GM21360 (cell line): ENCODE results near the gene TTYH1.
"Not testable (repeated sequence)": the region's sequence is repeated elsewhere in the genome, so short reads cannot be mapped to it uniquely, and the experiment has no call there.

ENCODE experiments used
- ATAC-seq: cut with Tn5 transposase; IDR thresholded peaks from one replicate; pipeline ENCODE4 v1.9.1; 2021; ENCODE audit warnings: mild to moderate bottlenecking, moderate library complexity; ENCODE audit not compliant: unreplicated experiment

Gene TTYH1

GRCh38 chr19:54415208-54415900 is at the start of gene TTYH1:
TTYH1 (plus strand) TSS chr19:54415464; CDS start chr19:54415553, 89 bp downstream.
- ATAC-seq, result no peak

- not testable (repeated sequence) for ATAC-seq
Measured at GRCh38 chr19:54365798-54366197, 49.5 kb upstream of the TTYH1 start.

DNA sequence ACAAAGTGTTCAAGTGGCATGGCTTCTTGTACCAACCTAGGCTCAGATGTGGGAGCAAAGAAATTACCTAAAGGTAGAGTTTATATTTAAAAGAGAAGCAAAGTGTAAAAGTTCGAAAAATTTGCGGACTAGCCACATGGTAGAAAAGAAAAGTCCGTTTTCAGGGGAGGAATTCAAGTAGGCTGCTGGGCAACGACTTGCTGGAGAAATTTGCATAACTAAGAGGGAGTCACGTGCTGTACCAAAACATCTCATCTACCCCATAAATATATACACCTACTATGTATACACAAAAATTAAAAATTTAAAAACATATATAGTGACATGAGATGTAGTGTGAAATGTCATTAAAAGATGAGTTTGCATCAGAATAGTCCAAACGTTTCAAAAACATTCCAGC is 48.5 kb upstream of the TTYH1 start:
- ATAC-seq, result no peak

DNA sequence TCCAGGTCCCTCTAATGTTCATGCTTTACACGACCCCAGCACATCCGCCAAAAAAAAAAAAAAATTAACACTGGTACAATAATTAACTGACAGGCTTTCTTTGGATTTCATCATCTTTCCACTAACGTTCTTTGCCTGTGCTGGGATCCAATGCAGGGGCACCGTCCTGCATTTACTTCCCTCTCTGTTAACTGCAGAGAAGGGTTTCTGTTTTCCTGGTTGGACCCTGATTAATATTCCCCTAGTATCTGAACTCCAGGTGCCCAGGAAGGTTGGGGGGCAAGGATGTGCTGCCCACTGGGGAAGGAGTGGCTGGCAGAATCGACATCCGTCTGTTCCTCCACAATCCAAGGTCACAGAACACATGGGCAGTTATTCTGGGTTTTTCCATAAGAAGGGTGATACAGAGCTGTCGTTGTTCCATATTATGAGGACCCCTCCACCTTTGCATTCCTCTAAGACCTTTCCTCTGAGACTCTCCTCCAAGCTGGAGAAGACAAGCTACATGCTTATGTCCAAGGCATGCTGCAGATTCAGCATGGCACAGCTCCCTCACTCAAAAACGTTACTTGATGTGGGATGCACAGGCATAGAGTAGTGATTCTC is 46.1 kb upstream of the TTYH1 start:
- ATAC-seq, result no peak

DNA sequence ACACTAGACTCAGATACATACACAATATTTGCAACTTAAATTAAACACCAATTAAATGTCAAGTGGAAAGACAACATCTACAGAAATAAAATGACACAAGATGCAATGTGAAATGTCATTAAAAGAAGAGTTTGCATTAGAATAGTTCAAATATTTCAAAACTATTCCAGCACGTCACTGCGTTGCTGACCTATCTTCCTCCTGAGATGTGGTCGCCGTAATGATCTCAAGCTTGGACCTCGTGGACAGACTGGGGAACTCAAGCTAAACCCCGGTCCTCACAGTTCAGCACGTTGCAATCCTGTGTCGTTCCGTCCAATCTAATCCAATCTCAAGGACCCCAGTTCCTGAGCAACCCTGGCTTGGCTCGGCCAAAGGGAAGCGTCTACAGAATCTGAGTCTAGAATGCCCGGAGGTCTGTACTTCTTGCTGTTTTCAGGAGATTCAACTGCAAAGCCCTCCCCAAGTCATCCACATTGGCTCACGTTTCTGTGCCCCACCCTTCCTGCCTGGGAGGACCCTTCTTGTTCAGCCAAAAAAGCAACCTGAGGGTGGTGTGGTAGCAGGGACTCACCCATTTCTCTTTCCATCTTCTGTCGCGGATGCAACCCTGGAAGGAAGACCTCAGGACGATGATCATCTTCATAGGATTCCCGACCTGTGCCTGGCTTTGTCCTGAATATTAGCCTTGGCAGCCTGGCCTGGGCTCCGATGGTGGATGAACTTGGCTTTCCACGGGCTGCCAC is 45.4 kb upstream of the TTYH1 start:
- not testable (repeated sequence) for ATAC-seq

GRCh38 chr19:54370434-54370796 is 44.8 kb upstream of the TTYH1 start:
- ATAC-seq, result not testable (repeated sequence)

GRCh38 chr19:54371453-54371852 is 43.8 kb upstream of the TTYH1 start:
- ATAC-seq, result not testable (repeated sequence)

- ATAC-seq, result no peak
Measured at GRCh38 chr19:54373781-54374631, 41.3 kb upstream of the TTYH1 start.

DNA sequence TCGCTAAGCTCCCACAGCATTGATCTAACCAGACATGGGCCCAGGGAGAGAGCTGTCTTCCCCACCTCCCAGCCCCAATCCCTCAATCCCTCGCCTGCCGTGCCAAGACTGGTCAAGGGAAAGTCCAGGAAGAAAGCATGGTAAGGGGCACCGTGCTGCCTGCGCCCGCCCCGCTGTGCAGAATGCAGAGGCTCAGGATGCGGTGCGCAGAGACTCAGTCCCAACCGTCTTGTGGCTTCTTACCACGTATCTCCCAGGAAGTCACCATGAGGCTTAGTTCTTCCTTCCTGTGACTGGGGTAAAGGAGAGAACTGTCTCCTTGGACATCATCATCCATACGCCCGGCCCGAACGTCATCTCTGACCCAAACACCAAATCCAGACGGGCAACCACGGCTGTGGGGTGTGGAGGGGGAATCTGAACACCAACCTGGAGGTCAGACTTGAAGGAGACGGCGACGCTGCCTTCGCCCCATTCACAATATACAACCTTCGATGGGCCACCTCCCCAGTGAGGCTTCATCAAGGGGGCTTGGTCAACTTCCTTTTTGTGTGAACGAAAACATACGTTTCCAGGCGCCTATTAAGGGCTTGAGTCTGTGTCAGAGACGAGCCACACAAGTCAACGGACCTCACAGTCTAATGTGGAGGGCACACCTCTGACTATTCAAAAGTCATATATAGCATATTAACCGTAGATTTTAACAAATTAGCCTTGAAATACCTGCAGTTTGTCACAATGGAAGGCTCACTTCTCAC is 39.9 kb upstream of the TTYH1 start:
- ATAC-seq, result not testable (repeated sequence)

GRCh38 chr19:54376610-54377285 is 38.5 kb upstream of the TTYH1 start:
- no peak for ATAC-seq

- ATAC-seq, result no peak
Measured at GRCh38 chr19:54379187-54379678, 36.0 kb upstream of the TTYH1 start.

DNA sequence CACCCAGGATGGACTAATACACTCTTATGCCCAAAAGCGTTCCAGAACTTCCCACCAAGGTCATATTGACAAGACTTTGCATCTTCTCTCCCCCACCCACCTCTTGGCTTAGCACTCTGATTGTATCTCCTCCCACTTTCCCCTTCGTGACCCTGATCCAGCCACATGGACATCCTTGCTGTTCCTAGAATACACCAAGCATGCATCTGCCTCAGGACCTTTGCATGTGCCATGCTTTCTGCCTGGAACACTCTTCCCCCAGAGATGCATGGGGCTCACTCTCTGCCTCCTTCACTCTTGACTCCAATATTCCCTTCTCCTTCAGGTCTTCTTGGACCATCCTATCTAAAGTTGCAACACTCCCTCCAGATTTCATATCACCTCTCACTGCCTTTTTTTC is 34.4 kb upstream of the TTYH1 start:
- no peak for ATAC-seq

DNA sequence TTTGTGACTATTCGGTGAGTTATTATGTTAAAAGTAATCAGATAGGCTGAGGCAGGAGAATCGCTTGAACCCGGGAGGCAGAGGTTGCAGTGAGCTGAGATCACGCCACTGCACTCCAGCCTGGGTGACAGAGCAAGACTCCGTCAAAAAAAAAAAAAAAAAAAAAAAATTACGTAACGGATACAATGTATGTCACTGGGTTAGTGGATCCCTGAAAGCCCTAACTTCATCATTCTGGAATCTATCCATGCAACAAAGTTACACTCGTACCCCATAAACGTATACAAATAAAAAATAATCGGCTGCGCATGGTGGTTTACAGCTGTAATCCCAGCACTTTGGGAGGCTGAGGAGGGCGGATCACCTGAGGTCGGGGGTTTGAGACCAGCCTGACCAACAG is 33.2 kb upstream of the TTYH1 start:
- not testable (repeated sequence) for ATAC-seq

DNA sequence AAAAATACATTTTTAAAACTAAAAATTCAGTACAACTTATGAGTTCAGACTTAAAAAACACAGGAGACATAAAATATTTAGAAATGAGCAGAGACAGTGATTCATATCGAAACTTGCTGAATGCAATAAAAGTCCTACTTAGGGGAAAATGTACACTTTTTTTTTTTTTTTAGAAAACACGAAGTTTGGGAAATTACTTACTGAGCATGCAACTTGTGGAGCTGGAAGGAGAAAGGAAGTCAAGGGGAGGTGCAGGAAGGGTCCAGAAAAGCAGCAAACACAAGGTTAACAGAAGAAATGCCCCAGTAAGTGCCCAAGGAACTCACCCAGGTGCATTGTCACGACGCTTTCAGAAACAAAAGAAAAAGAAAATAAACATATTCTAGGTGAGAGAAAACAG is 31.9 kb upstream of the TTYH1 start:
- no peak for ATAC-seq

- ATAC-seq, result no peak
Measured at GRCh38 chr19:54387991-54388801, 27.1 kb upstream of the TTYH1 start.

- no peak for ATAC-seq
Measured at GRCh38 chr19:54388802-54389139, 26.5 kb upstream of the TTYH1 start.

DNA sequence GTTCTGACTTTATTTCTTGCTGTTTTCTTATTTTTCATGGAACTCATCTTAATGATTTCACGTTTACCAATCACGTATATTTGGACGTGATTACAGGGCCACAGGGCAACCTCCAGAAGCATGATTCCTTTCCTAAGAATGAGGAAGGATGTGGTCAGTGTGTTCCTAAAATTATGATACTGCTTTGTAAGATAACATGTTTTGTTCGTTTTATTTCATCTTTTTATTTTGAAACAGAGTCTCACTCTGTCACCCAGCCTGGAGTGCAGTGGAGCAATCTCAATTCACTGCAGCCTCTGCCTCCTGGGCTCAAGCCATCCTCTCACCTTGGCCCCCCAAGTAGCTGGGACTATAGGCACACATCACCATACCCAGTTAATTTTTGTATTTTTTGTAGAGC is 25.7 kb upstream of the TTYH1 start:
- no peak for ATAC-seq

GRCh38 chr19:54390942-54391577 is 24.2 kb upstream of the TTYH1 start:
- no peak for ATAC-seq
